Progenitor cell of endocrine pancreas (in vitro differentiated cells): Measurements from ENCODE around the gene CALHM4. TPM values are rescaled to one million over a fixed set of nuclear protein-coding genes. Genes with fewer than 3 reads are reported as not detected.

Source experiments
- DNase-seq: peaks from one replicate; pipeline ENCODE4 v3.0.0; 2021; ENCODE audit warnings: low spot score; ENCODE audit not compliant: unreplicated experiment
- H3K27ac Mint-ChIP-seq: 2 replicates; pipeline ENCODE4 v1.8.0; 2021; ENCODE audit warnings: mild to moderate bottlenecking, moderate library complexity, mixed read lengths
- H3K27me3 Mint-ChIP-seq: 2 replicates; pipeline ENCODE4 v1.8.0; 2021; ENCODE audit warnings: mixed read lengths
- H3K36me3 Mint-ChIP-seq: 2 replicates; pipeline ENCODE4 v1.8.0; 2022; ENCODE audit warnings: mixed read lengths; ENCODE audit not compliant: insufficient read depth
- H3K4me1 Mint-ChIP-seq: 2 replicates; pipeline ENCODE4 v1.8.0; 2021; ENCODE audit warnings: low read depth, mixed read lengths
- H3K4me3 Mint-ChIP-seq: 2 replicates; pipeline ENCODE4 v1.8.0; 2021; ENCODE audit warnings: low read depth, mild to moderate bottlenecking, moderate library complexity, mixed read lengths
- H3K9me3 Mint-ChIP-seq: 2 replicates; pipeline ENCODE4 v1.8.0; 2021; ENCODE audit warnings: low read depth, mixed read lengths
- total RNA-seq: library from RNA; stranded (reverse); gene quantifications from 2 replicates; pipeline ENCODE4 v1.2.1, GENCODE V29; 2021
- TF ChIP-seq, protein P1 (sequence below): fragments of 200-600 bp; sonication (generic); IDR thresholded peaks from one replicate; pipeline ENCODE4 v1.5.0; 2021; ENCODE audit warnings: antibody characterized with exemption, mild to moderate bottlenecking; ENCODE audit not compliant: unreplicated experiment

The CALHM4 gene
- total RNA-seq, 1 donor from 2014 or later = not detected

DNA sequence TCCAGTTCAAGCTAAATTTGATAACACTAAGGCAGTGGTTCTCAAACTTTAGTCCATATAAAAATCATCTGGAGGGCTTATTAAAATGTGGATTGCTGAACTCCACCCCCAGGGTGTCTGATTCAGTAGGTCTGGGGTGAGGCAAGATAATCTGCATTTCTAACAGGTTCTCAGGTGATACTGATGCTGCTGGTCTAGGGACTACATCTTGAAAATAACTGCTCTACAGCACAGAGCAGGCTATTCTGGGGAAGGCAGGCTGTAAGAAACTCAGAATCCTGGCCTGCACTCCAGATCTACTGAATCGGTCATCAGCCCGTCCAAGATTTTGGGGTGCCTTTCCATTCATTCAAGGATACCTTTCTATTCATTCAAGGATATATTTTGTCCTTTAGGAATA lies 30.7 kb upstream of the CALHM4 start:
- no peak overlapping the region for H3K4me3 Mint-ChIP-seq
- H3K27me3 Mint-ChIP-seq = peaks cover 4% of the 10 kb centered on the region
- H3K36me3 Mint-ChIP-seq = no peaks in the 10 kb centered on the region
- H3K4me1 Mint-ChIP-seq = peaks cover 1% of the 10 kb centered on the region
- no peak for DNase-seq
- no peaks in the 10 kb centered on the region for H3K9me3 Mint-ChIP-seq
- TF ChIP-seq, protein P1, sequence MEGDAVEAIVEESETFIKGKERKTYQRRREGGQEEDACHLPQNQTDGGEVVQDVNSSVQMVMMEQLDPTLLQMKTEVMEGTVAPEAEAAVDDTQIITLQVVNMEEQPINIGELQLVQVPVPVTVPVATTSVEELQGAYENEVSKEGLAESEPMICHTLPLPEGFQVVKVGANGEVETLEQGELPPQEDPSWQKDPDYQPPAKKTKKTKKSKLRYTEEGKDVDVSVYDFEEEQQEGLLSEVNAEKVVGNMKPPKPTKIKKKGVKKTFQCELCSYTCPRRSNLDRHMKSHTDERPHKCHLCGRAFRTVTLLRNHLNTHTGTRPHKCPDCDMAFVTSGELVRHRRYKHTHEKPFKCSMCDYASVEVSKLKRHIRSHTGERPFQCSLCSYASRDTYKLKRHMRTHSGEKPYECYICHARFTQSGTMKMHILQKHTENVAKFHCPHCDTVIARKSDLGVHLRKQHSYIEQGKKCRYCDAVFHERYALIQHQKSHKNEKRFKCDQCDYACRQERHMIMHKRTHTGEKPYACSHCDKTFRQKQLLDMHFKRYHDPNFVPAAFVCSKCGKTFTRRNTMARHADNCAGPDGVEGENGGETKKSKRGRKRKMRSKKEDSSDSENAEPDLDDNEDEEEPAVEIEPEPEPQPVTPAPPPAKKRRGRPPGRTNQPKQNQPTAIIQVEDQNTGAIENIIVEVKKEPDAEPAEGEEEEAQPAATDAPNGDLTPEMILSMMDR = no peak
- no peak overlapping the region for H3K27ac Mint-ChIP-seq

DNA sequence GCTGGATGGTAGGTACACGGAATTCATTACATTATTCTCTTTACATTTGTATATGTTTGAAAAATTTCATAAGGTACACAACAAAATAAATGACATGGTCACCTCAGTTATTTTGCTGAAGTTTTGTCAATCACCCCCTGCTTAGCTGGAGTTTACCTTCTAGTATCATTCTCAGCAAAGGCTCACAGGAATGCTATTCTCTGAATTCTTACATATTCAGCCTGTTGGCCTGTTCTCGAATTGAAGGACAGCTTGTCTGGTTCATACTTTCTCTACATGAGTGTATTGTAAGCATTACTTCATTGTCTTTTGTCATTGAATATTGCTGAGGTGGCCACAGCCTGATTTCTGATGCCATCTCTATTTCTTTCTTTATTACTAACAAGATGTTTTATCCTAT lies 29.3 kb upstream of the CALHM4 start:
- peaks cover 9% of the 10 kb centered on the region for H3K4me1 Mint-ChIP-seq
- TF ChIP-seq, protein P1 = no peak
- DNase-seq = no peak
- no peaks in the 10 kb centered on the region for H3K27me3 Mint-ChIP-seq
- no peak overlapping the region for H3K27ac Mint-ChIP-seq
- H3K4me3 Mint-ChIP-seq = no peak overlapping the region
- H3K36me3 Mint-ChIP-seq = no peaks in the 10 kb centered on the region
- no peaks in the 10 kb centered on the region for H3K9me3 Mint-ChIP-seq

DNA sequence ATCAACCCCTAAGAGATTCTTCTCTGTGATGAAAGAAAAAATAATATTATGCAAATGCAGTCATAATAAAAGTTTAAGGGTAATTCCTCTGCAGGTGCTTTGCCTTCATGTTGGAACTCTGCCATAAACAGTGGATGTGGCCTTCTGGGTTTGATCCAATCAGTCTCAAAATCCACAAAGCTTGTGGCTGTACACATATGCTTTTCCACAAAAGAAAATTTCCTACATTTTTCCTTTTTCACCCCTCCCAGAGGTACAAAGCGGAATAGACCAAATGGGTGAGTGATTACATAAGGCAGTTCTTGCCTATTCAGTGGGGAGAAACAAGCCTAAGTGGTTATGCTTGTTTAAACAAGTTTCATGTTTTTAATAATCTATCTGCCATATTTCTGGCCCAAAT lies 25.4 kb upstream of the CALHM4 start:
- no peak for DNase-seq
- TF ChIP-seq, protein P1 = no peak
- H3K4me3 Mint-ChIP-seq = no peak overlapping the region
- peaks cover 27% of the 10 kb centered on the region for H3K4me1 Mint-ChIP-seq
- peaks cover 3% of the 10 kb centered on the region for H3K27me3 Mint-ChIP-seq
- no peak overlapping the region for H3K27ac Mint-ChIP-seq
- H3K9me3 Mint-ChIP-seq = no peaks in the 10 kb centered on the region
- no peaks in the 10 kb centered on the region for H3K36me3 Mint-ChIP-seq

DNA sequence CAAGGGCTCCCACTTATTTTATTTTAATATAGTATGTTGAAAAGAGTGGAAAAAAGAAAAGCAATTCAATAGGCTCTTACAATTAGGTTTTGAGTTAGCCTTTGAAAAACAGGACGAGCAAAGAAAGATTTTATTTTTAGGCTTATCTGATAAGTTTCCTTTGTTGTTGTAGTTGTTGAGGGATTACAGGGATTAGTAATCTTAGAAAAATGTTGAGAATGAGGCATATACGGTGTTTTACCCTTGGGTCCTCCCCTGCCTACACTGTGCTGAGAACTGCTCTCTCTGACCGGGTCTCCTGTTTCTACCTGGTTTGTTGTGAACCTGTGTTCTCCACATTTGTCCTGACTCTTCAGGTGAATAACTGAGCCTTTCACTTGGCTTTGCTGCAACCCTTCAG lies 24.8 kb upstream of the CALHM4 start:
- Mint-ChIP-seq H3K4me3 (no peak overlapping the region), H3K27me3 (peaks cover 3% of the 10 kb centered on the region), H3K9me3 (no peaks in the 10 kb centered on the region), H3K36me3 (no peaks in the 10 kb centered on the region), H3K4me1 (peaks cover 29% of the 10 kb centered on the region), H3K27ac (no peak overlapping the region)
- TF ChIP-seq, protein P1 = no peak
- DNase-seq = no peak

DNA sequence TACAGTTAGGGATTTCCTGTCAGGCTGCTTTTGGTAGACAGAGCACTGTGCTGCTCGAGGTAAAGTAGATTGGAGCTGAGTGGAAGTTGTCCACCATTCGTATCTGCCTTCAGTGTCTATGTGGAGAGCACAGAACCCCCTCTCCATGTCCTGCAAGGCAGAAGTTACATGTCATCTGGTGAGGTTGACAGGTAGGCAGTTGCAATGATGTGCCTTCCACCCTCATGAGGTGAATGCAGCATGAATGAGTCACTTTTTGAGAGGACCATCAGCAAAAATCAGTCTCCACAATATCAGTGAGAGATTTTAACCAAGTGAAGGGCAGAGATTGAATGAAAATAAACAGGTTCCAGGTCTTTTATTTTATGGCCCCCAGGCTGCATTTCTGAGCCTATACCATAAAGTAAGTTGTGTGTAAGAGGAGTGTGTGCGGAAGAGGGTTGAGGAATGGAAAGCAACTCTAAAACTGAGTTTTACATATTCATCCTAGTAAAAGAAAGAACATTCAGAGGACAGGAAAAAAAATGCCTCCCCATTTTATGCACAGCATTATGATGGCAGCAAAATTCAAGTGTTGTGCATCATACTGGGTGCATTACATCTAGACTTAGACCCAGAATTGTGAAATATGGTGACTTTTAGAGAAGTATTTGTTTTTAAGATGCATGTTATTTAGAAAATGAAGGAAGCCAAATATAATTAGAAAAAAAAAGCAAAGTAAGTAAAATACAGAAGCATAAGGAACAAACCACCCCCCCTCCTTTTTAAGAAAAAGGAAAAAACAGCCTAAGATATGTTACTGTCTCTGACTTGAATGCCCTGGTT lies 23.9 kb upstream of the CALHM4 start:
- no peaks in the 10 kb centered on the region for H3K9me3 Mint-ChIP-seq
- H3K4me3 Mint-ChIP-seq = no peak overlapping the region
- no peak for DNase-seq
- no peak overlapping the region for H3K27ac Mint-ChIP-seq
- TF ChIP-seq, protein P1 = no peak
- no peaks in the 10 kb centered on the region for H3K36me3 Mint-ChIP-seq
- peaks cover 30% of the 10 kb centered on the region for H3K4me1 Mint-ChIP-seq
- H3K27me3 Mint-ChIP-seq = peaks cover 3% of the 10 kb centered on the region
